Upper lobe of left lung (tissue), 6 donors: ENCODE data around the gene PTPN6. TPM values are rescaled to one million over a fixed set of nuclear protein-coding genes. Genes with fewer than 3 reads are reported as not detected.
A peak's percentile ranks its signal among the peaks of the same experiment; 100 is the strongest.

ENCODE experiments used
- ATAC-seq, 2 donors: fragments of 200-7000 bp; cut with Tn5 transposase; one replicate each; pipeline ENCODE4 v1.9.1; 2022; ENCODE audit warnings: mild to moderate bottlenecking in 2 of 2, moderate library complexity in 2 of 2; ENCODE audit not compliant: low FRiP score in 2 of 2
- DNase-seq, 2 donors: peaks; one replicate each; pipeline ENCODE4 v3.0.0-alpha.2; 2019 to 2020
- H3K27ac ChIP-seq, 4 donors: fragments of 200-600 bp; sonication (generic); one replicate each; pipeline ENCODE4 v1.5.1; 2016 to 2019
- H3K27me3 ChIP-seq, 4 donors: fragments of 200-600 bp; sonication (generic); one replicate each; pipeline ENCODE4 v1.5.1; 2017 to 2019
- H3K36me3 ChIP-seq, 4 donors: fragments of 200-600 bp; sonication (generic); one replicate each; pipeline ENCODE4 v1.5.1; 2016 to 2019
- H3K4me1 ChIP-seq, 4 donors: fragments of 200-600 bp; sonication (generic); one replicate each; pipeline ENCODE4 v1.5.1; 2018 to 2019
- H3K4me3 ChIP-seq, 4 donors: fragments of 200-600 bp; sonication (generic); one replicate each; pipeline ENCODE4 v1.5.1; 2017 to 2019; ENCODE audit warnings: mild to moderate bottlenecking in 2 of 4, moderate library complexity in 1 of 4
- H3K9me3 ChIP-seq, 4 donors: fragments of 200-600 bp; sonication (generic); one replicate each; pipeline ENCODE4 v1.5.1; 2018 to 2019
- EP300 ChIP-seq, 4 donors: sonication (generic); formaldehyde crosslinking; IDR thresholded peaks; one replicate each; pipeline ENCODE4 v1.5.1; 2017; ENCODE audit warnings: antibody characterized with exemption in 4 of 4, control low read depth in 2 of 4
- POLR2A ChIP-seq, 4 donors: fragments of 450-650 bp; IDR thresholded peaks; one replicate each; pipeline ENCODE4 v1.5.1; 2016 to 2017; ENCODE audit warnings: antibody characterized with exemption in 4 of 4, mild to moderate bottlenecking in 2 of 4
- POLR2AphosphoS5 ChIP-seq, 2 donors: sonication (generic); formaldehyde crosslinking; IDR thresholded peaks; one replicate each; pipeline ENCODE4 v1.5.1; 2017; ENCODE audit warnings: antibody characterized with exemption in 2 of 2
- WGBS, 2 donors: methylation state at CpG; one replicate each; pipeline ENCODE4 v1.1.5; 2017 to 2018; 5-methylcytosine and 5-hydroxymethylcytosine counted together
- total RNA-seq, 6 donors: library from RNA; depleted of rRNA in 4 of 6; stranded (reverse); fragments of >200 nt in 4 of 6; gene quantifications; one replicate each; pipeline versions ENCODE4 v1.1.0 to v1.2.1, GENCODE V29; 2016 to 2021
- TF ChIP-seq, protein P1 (sequence below), 6 experiments: fragments of 450-650 bp in 4 of 6; fragments of 200-600 bp in 2 of 6; sonication (generic) in 2 of 6; IDR thresholded peaks; one replicate each; pipeline ENCODE4 v1.5.1; 2016 to 2019; ENCODE audit warnings: antibody characterized with exemption in 6 of 6
- donor health status: DM: no; HTN: no; CAD: no; lungs with moderate emphysema.
- donor health status: DM: no; HTN: yes; CAD: no; lungs with severe emphysema.

The PTPN6 gene
- total RNA-seq, 6 donors from 2014 or later, result 56.3 to 215 (median 114) TPM

DNA sequence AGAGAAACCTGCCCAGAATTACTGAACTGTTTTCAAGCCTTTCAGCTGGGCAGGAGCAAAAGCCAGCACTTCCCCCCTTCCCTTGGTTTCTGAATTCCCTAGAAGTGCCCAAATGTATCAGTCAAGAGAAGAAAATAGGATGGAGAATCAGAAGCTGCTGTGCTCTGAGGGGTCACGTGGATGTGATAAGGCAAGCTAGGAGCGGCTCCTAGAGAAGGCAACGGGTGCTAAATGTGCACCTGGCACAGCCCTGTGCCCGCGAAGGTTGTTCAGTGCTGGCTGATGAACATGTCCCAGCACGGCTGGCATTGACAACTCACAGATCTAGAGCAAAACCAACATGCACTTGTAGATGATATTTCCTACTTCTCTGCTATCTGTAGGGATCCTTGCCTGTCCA is 27.9 kb downstream of the PTPN6 start:
- ATAC-seq, result peak; percentile 18 to 56
- TF ChIP-seq EP300 (IDR thresholded peaks at IDR 0.05) (no peak), POLR2AphosphoS5 (IDR thresholded peaks at IDR 0.05) (no peak), POLR2A (IDR thresholded peaks at IDR 0.05) (no peak)
- TF ChIP-seq, protein P1, sequence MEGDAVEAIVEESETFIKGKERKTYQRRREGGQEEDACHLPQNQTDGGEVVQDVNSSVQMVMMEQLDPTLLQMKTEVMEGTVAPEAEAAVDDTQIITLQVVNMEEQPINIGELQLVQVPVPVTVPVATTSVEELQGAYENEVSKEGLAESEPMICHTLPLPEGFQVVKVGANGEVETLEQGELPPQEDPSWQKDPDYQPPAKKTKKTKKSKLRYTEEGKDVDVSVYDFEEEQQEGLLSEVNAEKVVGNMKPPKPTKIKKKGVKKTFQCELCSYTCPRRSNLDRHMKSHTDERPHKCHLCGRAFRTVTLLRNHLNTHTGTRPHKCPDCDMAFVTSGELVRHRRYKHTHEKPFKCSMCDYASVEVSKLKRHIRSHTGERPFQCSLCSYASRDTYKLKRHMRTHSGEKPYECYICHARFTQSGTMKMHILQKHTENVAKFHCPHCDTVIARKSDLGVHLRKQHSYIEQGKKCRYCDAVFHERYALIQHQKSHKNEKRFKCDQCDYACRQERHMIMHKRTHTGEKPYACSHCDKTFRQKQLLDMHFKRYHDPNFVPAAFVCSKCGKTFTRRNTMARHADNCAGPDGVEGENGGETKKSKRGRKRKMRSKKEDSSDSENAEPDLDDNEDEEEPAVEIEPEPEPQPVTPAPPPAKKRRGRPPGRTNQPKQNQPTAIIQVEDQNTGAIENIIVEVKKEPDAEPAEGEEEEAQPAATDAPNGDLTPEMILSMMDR (IDR thresholded peaks at IDR 0.05), result no peak
- WGBS, 2 donors, result 67 to 81% methylated on average over 6 of the region's 6 CpGs
- no peaks in the 10 kb centered on the region for H3K27me3 ChIP-seq
- DNase-seq, result no peak
- no peak overlapping the region for H3K4me3 ChIP-seq
- peaks cover 0 to 41% (median 28%) of the 10 kb centered on the region in 4 donors for H3K4me1 ChIP-seq
- peak overlapping the region; percentile 58 to 79 (median 66) for H3K27ac ChIP-seq
- peaks cover 65 to 93% (median 72%) of the 10 kb centered on the region in 4 donors for H3K36me3 ChIP-seq
- no peaks in the 10 kb centered on the region for H3K9me3 ChIP-seq

DNA sequence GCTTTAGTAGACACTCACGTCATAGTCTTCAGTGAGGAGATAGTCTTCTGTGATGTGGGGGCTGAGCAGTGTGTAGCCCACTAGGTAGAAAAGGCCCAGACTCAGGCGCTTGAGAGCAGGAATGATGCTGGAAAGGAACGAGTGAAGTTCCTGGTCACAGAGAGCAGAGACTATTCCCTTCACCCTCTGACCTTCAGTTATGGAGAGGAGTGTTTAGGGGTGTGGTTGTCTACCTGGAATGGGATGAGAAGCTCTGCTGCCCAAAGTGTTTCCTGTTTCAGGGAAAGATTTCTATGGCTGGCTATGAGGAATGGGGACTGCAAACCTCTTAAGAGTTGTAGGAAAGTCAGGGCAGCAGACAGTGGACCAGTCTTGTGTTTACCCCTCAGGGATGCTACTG is 28.3 kb downstream of the PTPN6 start:
- H3K27ac ChIP-seq, result peak overlapping the region; percentile 58 to 79 (median 66)
- WGBS, 2 donors, result 70 to 83% methylated on average over 3 of the region's 3 CpGs
- peaks cover 62 to 93% (median 70%) of the 10 kb centered on the region in 4 donors for H3K36me3 ChIP-seq
- TF ChIP-seq POLR2AphosphoS5 (IDR thresholded peaks at IDR 0.05) (no peak), EP300 (IDR thresholded peaks at IDR 0.05) (no peak), POLR2A (IDR thresholded peaks at IDR 0.05) (no peak)
- TF ChIP-seq, protein P1 (IDR thresholded peaks at IDR 0.05), result no peak
- H3K27me3 ChIP-seq, result no peaks in the 10 kb centered on the region
- DNase-seq (no peak), ATAC-seq (no peak)
- H3K9me3 ChIP-seq, result no peaks in the 10 kb centered on the region
- peaks cover 0 to 41% (median 28%) of the 10 kb centered on the region in 4 donors for H3K4me1 ChIP-seq
- H3K4me3 ChIP-seq, result no peak overlapping the region

- Histone ChIP-seq H3K27me3 (no peaks in the 10 kb centered on the region), H3K9me3 (no peaks in the 10 kb centered on the region), H3K36me3 (peaks cover 60 to 89% (median 65%) of the 10 kb centered on the region in 4 donors), H3K27ac (peak overlapping the region; percentile 50 to 69 (median 64)), H3K4me3 (no peak overlapping the region), H3K4me1 (peaks cover 0 to 41% (median 28%) of the 10 kb centered on the region in 4 donors)
- DNase-seq (no peak), ATAC-seq (no peak)
- WGBS, 2 donors, result 93 to 100% methylated on average over 4 of the region's 4 CpGs
- no peak for TF ChIP-seq POLR2AphosphoS5 (IDR thresholded peaks at IDR 0.05)
- TF ChIP-seq, protein P1 (IDR thresholded peaks at IDR 0.05), result no peak
- no peak for TF ChIP-seq POLR2A (IDR thresholded peaks at IDR 0.05)
Measured at GRCh38 chr12:6980075-6980474, 28.9 kb downstream of the PTPN6 start.

DNA sequence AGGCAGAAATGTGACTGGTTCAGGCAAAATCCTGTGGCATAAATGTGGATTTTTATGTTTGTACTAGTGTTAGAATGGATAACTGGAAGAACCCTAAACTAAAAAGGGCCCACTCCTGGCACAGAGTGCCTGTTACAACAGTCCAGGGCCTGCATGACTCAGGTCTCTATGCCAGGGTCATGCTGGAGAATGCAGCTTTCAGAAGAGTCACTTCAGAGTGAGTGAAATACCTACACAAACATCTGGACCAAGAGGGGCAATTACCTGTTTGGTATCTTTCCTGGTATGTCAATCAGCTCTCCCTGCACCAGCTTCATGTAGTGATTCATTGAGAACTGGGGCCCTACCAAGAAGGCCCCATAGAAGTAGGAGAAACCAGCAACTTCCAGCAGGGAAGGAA is 29.6 kb downstream of the PTPN6 start:
- peak in 1 of 2 donors; percentile 50 for ATAC-seq
- Histone ChIP-seq H3K9me3 (no peaks in the 10 kb centered on the region), H3K27ac (peak overlapping the region; percentile 50 to 69 (median 64)), H3K27me3 (no peaks in the 10 kb centered on the region), H3K4me3 (no peak overlapping the region), H3K36me3 (peaks cover 53 to 82% (median 59%) of the 10 kb centered on the region in 4 donors), H3K4me1 (peaks cover 0 to 41% (median 28%) of the 10 kb centered on the region in 4 donors)
- TF ChIP-seq EP300 (IDR thresholded peaks at IDR 0.05) (no peak), POLR2AphosphoS5 (IDR thresholded peaks at IDR 0.05) (peak in 1 of 2 donors; percentile 8), POLR2A (IDR thresholded peaks at IDR 0.05) (no peak)
- TF ChIP-seq, protein P1 (IDR thresholded peaks at IDR 0.05), result no peak
- peak in 1 of 2 donors; percentile 74 for DNase-seq
